Measurements from ENCODE around the gene LMCD1.

DNA sequence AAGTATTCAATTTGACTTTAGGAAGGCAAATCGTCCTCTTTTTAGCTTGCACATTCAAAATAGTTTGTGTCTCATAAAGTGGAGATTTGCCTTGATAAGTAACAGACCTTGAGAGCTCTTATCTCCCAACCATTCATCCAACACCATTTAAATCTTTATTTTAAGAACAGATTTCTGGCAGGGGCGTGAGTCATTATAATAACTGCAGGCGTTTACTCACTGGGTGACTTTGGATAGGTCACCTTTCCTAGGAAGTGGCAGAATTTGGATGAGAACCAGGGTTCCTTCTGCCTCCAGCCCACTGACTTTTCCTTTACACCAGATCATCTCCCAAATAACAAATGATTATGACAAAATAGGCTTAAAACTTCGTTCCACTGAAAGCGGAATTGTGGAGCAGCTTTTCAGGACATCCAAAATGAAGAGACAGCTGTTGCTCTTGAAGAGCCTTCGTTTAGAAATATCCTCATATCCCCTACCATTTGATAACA, 5.0 kb downstream of the LMCD1 start:
- TF ChIP-seq, protein P1, sequence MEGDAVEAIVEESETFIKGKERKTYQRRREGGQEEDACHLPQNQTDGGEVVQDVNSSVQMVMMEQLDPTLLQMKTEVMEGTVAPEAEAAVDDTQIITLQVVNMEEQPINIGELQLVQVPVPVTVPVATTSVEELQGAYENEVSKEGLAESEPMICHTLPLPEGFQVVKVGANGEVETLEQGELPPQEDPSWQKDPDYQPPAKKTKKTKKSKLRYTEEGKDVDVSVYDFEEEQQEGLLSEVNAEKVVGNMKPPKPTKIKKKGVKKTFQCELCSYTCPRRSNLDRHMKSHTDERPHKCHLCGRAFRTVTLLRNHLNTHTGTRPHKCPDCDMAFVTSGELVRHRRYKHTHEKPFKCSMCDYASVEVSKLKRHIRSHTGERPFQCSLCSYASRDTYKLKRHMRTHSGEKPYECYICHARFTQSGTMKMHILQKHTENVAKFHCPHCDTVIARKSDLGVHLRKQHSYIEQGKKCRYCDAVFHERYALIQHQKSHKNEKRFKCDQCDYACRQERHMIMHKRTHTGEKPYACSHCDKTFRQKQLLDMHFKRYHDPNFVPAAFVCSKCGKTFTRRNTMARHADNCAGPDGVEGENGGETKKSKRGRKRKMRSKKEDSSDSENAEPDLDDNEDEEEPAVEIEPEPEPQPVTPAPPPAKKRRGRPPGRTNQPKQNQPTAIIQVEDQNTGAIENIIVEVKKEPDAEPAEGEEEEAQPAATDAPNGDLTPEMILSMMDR (IDR thresholded peaks at IDR 0.05): no peak
- no peak for TF ChIP-seq POLR2A (IDR thresholded peaks at IDR 0.05)
